Neural cell (in vitro differentiated cells): ENCODE results near the gene AGR2. TPM values are rescaled to one million over a fixed set of nuclear protein-coding genes. Genes with fewer than 3 reads are reported as not detected.
"Not testable (repeated sequence)": the region's sequence is repeated elsewhere in the genome, so short reads cannot be mapped to it uniquely, and the experiment has no call there.

ENCODE experiments used
- H2AFZ ChIP-seq: fragments of 200-600, 300-800 bp; sonication (generic), shearing (Covaris generic); 2 replicates; pipeline ENCODE4 v1.6.0; 2014; ENCODE audit warnings: low read depth, mild to moderate bottlenecking, antibody characterized with exemption, low read length, moderate library complexity
- H3F3A ChIP-seq: fragments of 200-600 bp; shearing (Covaris generic); 2 replicates; pipeline ENCODE4 v1.6.1; 2016; ENCODE audit warnings: mild to moderate bottlenecking, moderate library complexity, mixed read lengths, antibody characterized with exemption, low read length; ENCODE audit not compliant: insufficient read depth, poor library complexity, severe bottlenecking
- H3K27ac ChIP-seq: fragments of 200-600, 300-800 bp; sonication (generic), shearing (Covaris generic); 2 replicates; pipeline ENCODE4 v1.5.1; 2014; ENCODE audit warnings: mild to moderate bottlenecking, low read length, moderate library complexity
- H3K27me3 ChIP-seq: fragments of 300-800, 200-600 bp; sonication (generic), shearing (Covaris generic); 2 replicates; pipeline ENCODE4 v1.6.0; 2014; ENCODE audit warnings: mild to moderate bottlenecking, low read depth, low read length, moderate library complexity; ENCODE audit not compliant: insufficient read depth
- H3K36me3 ChIP-seq: fragments of 300-800, 200-600 bp; sonication (generic), shearing (Covaris generic); 2 replicates; pipeline ENCODE4 v1.5.1; 2014; ENCODE audit warnings: mild to moderate bottlenecking, antibody characterized with exemption, low read length, moderate library complexity; ENCODE audit not compliant: insufficient read depth
- H3K4me2 ChIP-seq: fragments of 300-800, 200-600 bp; sonication (generic), shearing (Covaris generic); 2 replicates; pipeline ENCODE4 v1.6.0; 2014; ENCODE audit warnings: mild to moderate bottlenecking, low read length
- H3K4me3 ChIP-seq: fragments of 300-800, 200-600 bp; sonication (generic), shearing (Covaris generic); 2 replicates; pipeline ENCODE4 v1.5.1; 2014; ENCODE audit warnings: mild to moderate bottlenecking, low read length, moderate library complexity
- H3K79me2 ChIP-seq: fragments of 200-600 bp; shearing (Covaris generic); replicated peaks from 2 replicates; pipeline ENCODE4 v1.6.0; 2014; ENCODE audit warnings: mild to moderate bottlenecking, low read length, moderate library complexity; ENCODE audit not compliant: insufficient read depth
- H3K9ac ChIP-seq: fragments of 300-800, 200-600 bp; sonication (generic), shearing (Covaris generic); 2 replicates; pipeline ENCODE4 v1.6.1; 2016; ENCODE audit warnings: mild to moderate bottlenecking, low read length, mixed read lengths
- H3K9me2 ChIP-seq: fragments of 200-600 bp; shearing (Covaris generic); 2 replicates; pipeline ENCODE4 v1.6.1; 2016; ENCODE audit warnings: mild to moderate bottlenecking, low read length, mixed read lengths; ENCODE audit not compliant: insufficient read depth
- H3K9me3 ChIP-seq: fragments of 200-600, 300-800 bp; sonication (generic), shearing (Covaris generic); 2 replicates; pipeline ENCODE4 v1.6.1; 2016; ENCODE audit warnings: mild to moderate bottlenecking, mixed run types, low read length, moderate library complexity, mixed read lengths
- H4K20me1 ChIP-seq: fragments of 200-600 bp; shearing (Covaris generic); 2 replicates; pipeline ENCODE4 v1.6.1; 2016; ENCODE audit warnings: mild to moderate bottlenecking, mixed run types; ENCODE audit not compliant: insufficient read depth
- EP300 ChIP-seq: fragments of 450-650 bp; conservative IDR thresholded peaks from 2 replicates; pipeline ENCODE4 v1.6.1; 2014; ENCODE audit warnings: antibody characterized with exemption, mild to moderate bottlenecking, moderate library complexity; ENCODE audit not compliant: poor library complexity, severe bottlenecking
- EZH2 ChIP-seq: fragments of 200-600, 300-800 bp; shearing (Covaris generic), sonication (generic); IDR thresholded peaks from 2 replicates; pipeline ENCODE4 v1.6.1; 2014; ENCODE audit warnings: antibody characterized with exemption, low read length, borderline replicate concordance, mild to moderate bottlenecking; ENCODE audit not compliant: insufficient read depth, poor library complexity, severe bottlenecking
- MXI1 ChIP-seq: fragments of 450-650 bp; conservative IDR thresholded peaks from 2 replicates; pipeline ENCODE4 v1.6.1; 2014; ENCODE audit warnings: antibody characterized with exemption, mild to moderate bottlenecking; ENCODE audit not compliant: poor library complexity, severe bottlenecking
- POLR2AphosphoS5 ChIP-seq: IDR thresholded peaks from 2 replicates; pipeline ENCODE4 v1.6.1; 2012
- RAD21 ChIP-seq: fragments of 450-650 bp; conservative IDR thresholded peaks from 2 replicates; pipeline ENCODE4 v1.6.1; 2014; ENCODE audit warnings: antibody characterized with exemption, mild to moderate bottlenecking, moderate library complexity
- SMC3 ChIP-seq: fragments of 450-650 bp; conservative IDR thresholded peaks from 2 replicates; pipeline ENCODE4 v1.6.1; 2014; ENCODE audit warnings: antibody characterized with exemption, mild to moderate bottlenecking, moderate library complexity; ENCODE audit not compliant: poor library complexity
- TAF1 ChIP-seq: IDR thresholded peaks from 2 replicates; pipeline ENCODE4 v1.6.1; 2012; ENCODE audit warnings: low read depth
- polyA plus RNA-seq: library from polyadenylated mRNA; depleted of rRNA; stranded (reverse); fragments of >200 nt; gene quantifications from 2 replicates; pipeline ENCODE4 v1.2.3, GENCODE V29; 2014
- TF ChIP-seq, protein P1 (sequence below): IDR thresholded peaks from 2 replicates; pipeline ENCODE4 v1.6.1; 2012; ENCODE audit warnings: borderline replicate concordance
- TF ChIP-seq, protein P2 (sequence below): fragments of 450-650 bp; IDR thresholded peaks from 2 replicates; pipeline ENCODE4 v1.5.1; 2014; ENCODE audit warnings: antibody characterized with exemption, mild to moderate bottlenecking, moderate library complexity; ENCODE audit not compliant: poor library complexity, severe bottlenecking

AGR2 gene
- polyA plus RNA-seq, 1 donor from 2014 or later = not detected

DNA sequence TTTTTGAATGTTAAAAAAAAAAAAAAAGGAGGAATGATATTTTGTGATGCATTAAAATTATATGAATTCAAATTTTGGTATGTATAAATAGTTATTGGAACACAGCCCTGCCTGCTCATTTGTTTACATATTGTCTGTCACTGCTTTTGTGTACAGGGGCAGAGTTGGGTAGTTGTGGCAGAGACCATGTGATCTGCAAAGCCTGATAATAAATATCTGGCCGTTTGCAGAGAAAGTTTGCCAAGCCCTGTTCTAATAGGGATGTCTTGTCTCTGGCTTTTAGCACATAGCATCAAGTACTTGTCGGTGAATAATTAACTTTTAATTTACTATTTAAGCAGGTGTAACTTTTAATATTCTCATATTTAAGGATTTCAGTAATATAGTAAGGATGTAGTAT lies 31.5 kb downstream of the AGR2 start:
- no peaks in the 10 kb centered on the region for H4K20me1 ChIP-seq
- no peak overlapping the region for H3K9ac ChIP-seq
- no peaks in the 10 kb centered on the region for H3F3A ChIP-seq
- peaks cover 37% of the 10 kb centered on the region for H3K79me2 ChIP-seq
- H3K4me3 ChIP-seq = no peak overlapping the region
- H3K36me3 ChIP-seq = no peaks in the 10 kb centered on the region
- no peaks in the 10 kb centered on the region for H3K9me2 ChIP-seq
- no peak overlapping the region for H3K4me2 ChIP-seq
- no peaks in the 10 kb centered on the region for H3K9me3 ChIP-seq
- H3K27me3 ChIP-seq = no peaks in the 10 kb centered on the region
- no peak overlapping the region for H3K27ac ChIP-seq
- no peak overlapping the region for H2AFZ ChIP-seq
- TF ChIP-seq POLR2AphosphoS5 (no peak), RAD21 (no peak)

DNA sequence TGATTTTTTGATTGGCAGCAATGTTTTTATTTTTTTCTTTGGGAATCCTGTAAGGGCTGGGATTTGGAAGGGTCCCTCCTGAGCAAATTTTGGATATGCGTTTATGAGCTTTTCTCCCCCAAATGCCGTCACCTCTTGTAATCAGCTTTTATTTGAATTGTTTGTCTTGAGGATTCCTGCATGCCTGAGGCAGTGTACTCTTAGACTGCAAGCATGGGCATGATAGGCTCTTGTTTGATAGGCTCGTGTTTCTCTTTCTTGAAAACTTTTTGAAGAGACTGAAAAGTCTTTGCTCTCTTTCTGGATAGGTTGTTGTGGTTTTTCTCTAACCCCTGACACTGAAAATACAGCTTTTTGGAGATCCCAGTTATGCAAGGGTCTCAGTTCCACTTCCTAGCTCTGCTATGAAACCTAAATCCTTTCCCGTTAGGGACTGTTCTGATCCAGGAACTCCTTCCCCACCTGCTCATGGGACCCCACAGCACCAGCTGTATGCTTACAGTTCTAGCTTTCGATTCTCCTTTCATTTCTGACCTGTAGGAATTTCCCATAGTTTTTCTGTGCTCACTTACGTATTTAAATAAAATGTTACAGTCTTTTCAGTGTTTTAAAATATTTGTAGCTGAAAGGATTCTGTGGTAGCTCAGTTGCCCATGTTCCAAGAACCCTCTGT lies 34.0 kb downstream of the AGR2 start:
- Histone ChIP-seq H3K9me2 (no peaks in the 10 kb centered on the region), H3K4me2 (no peak overlapping the region), H3K27ac (no peak overlapping the region), H3K4me3 (no peak overlapping the region), H3F3A (no peaks in the 10 kb centered on the region), H4K20me1 (no peaks in the 10 kb centered on the region), H3K36me3 (no peaks in the 10 kb centered on the region), H2AFZ (no peak overlapping the region), H3K9ac (no peak overlapping the region), H3K9me3 (no peaks in the 10 kb centered on the region), H3K79me2 (peaks cover 48% of the 10 kb centered on the region), H3K27me3 (no peaks in the 10 kb centered on the region)
- TF ChIP-seq EZH2 = no peak
- TF ChIP-seq TAF1 = no peak
- TF ChIP-seq, protein P1, sequence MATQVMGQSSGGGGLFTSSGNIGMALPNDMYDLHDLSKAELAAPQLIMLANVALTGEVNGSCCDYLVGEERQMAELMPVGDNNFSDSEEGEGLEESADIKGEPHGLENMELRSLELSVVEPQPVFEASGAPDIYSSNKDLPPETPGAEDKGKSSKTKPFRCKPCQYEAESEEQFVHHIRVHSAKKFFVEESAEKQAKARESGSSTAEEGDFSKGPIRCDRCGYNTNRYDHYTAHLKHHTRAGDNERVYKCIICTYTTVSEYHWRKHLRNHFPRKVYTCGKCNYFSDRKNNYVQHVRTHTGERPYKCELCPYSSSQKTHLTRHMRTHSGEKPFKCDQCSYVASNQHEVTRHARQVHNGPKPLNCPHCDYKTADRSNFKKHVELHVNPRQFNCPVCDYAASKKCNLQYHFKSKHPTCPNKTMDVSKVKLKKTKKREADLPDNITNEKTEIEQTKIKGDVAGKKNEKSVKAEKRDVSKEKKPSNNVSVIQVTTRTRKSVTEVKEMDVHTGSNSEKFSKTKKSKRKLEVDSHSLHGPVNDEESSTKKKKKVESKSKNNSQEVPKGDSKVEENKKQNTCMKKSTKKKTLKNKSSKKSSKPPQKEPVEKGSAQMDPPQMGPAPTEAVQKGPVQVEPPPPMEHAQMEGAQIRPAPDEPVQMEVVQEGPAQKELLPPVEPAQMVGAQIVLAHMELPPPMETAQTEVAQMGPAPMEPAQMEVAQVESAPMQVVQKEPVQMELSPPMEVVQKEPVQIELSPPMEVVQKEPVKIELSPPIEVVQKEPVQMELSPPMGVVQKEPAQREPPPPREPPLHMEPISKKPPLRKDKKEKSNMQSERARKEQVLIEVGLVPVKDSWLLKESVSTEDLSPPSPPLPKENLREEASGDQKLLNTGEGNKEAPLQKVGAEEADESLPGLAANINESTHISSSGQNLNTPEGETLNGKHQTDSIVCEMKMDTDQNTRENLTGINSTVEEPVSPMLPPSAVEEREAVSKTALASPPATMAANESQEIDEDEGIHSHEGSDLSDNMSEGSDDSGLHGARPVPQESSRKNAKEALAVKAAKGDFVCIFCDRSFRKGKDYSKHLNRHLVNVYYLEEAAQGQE = no peak
- no peak for TF ChIP-seq EP300
- no peak for TF ChIP-seq SMC3
- TF ChIP-seq, protein P2, sequence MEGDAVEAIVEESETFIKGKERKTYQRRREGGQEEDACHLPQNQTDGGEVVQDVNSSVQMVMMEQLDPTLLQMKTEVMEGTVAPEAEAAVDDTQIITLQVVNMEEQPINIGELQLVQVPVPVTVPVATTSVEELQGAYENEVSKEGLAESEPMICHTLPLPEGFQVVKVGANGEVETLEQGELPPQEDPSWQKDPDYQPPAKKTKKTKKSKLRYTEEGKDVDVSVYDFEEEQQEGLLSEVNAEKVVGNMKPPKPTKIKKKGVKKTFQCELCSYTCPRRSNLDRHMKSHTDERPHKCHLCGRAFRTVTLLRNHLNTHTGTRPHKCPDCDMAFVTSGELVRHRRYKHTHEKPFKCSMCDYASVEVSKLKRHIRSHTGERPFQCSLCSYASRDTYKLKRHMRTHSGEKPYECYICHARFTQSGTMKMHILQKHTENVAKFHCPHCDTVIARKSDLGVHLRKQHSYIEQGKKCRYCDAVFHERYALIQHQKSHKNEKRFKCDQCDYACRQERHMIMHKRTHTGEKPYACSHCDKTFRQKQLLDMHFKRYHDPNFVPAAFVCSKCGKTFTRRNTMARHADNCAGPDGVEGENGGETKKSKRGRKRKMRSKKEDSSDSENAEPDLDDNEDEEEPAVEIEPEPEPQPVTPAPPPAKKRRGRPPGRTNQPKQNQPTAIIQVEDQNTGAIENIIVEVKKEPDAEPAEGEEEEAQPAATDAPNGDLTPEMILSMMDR = no peak
- TF ChIP-seq MXI1 = no peak

DNA sequence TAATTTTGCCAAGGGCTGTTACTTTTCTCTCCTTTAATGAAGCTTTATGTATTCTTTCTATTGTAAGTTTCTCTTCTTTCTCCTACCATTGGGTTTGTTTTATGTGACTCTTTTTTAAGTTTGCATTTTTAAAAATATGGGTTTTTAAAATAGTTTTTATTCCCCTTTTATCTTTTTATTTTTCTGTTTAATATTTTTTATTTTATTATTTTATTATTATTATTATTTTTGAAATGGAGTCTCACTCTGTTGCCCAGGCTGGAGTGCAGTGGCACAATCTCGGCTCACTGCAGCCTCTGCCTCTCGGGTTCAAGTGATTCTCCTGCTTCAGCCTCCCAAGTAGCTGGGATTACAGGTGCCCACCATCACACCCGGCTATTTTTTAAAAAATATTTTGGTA lies 34.8 kb downstream of the AGR2 start:
- not testable (repeated sequence) for H3K36me3 ChIP-seq, H3K9ac ChIP-seq, H3F3A ChIP-seq, H2AFZ ChIP-seq, H3K27me3 ChIP-seq, H3K9me3 ChIP-seq, H3K27ac ChIP-seq, H3K4me3 ChIP-seq, H3K4me2 ChIP-seq, H4K20me1 ChIP-seq, H3K9me2 ChIP-seq
- peaks cover 51% of the 10 kb centered on the region for H3K79me2 ChIP-seq
